GM12874 (cell line): ENCODE results near the gene SETD3.

ENCODE experiments used
- CTCF ChIP-seq: IDR thresholded peaks from 2 replicates; pipeline ENCODE4 v1.5.1; 2011; ENCODE audit warnings: low read depth, mild to moderate bottlenecking, control low read depth, low read length, moderate library complexity; ENCODE audit not compliant: insufficient read depth

SETD3 gene

GRCh38 chr14:99503848-99504453 lies 23.3 kb upstream of the SETD3 start:
- no peak for TF ChIP-seq CTCF

GRCh38 chr14:99502989-99503421 lies 22.3 kb upstream of the SETD3 start:
- TF ChIP-seq CTCF = no peak

- no peak for TF ChIP-seq CTCF
Observed at GRCh38 chr14:99497894-99498293, 17.2 kb upstream of the SETD3 start.

GRCh38 chr14:99497341-99497740 lies 16.7 kb upstream of the SETD3 start:
- TF ChIP-seq CTCF = no peak

- TF ChIP-seq CTCF = no peak
Observed at GRCh38 chr14:99484106-99484505, 3.4 kb upstream of the SETD3 start.

- no peak for TF ChIP-seq CTCF
Observed at GRCh38 chr14:99481745-99482099, 1.1 kb upstream of the SETD3 start.

GRCh38 chr14:99480917-99481744 lies 472 bp upstream of the SETD3 start, which contains the start of gene CCNK:
Gene CCNK (plus strand): TSS chr14:99481409. CDS start chr14:99492678, 11,269 bp downstream.
- no peak for TF ChIP-seq CTCF
